ENCODE measurements around the gene WWC1.

WWC1 gene

DNA sequence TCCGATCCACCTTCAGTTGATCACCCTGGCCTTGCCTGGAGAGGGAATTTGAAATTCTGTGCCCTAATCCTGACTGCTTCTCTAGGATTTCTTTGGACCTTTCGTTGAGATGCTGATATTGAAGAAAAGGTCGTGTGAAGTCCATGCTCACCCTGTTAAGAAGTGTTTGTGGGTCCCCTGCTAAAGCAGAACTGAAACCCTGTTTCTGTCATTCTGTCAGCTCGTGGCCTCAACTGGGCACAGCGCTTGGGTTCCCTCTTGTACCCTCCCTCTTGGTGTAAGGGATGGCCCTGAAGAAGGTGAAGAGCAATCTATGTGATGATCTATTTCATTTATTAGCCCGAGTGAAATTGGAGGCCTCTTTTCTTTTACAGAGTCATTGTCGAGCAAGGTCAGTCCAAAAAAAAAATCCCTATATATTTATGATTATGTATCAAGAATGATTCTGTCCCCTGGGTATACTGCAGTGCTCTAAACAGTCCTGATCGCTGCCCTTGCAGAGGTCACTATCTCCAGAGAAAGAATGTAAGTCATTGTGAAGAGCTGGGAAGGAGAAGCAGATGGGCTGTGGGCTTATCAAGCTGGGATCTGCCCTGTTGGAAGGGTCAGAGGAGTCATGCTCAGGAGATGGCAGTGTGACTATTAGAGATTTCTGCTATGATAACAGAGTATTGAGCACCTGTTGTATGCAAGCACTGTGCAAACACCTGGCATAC is 56.1 kb downstream of the WWC1 start:
- no peak for DNase-seq (ENCODE audit: extremely low read depth, low read depth)
- TF ChIP-seq, protein P1, sequence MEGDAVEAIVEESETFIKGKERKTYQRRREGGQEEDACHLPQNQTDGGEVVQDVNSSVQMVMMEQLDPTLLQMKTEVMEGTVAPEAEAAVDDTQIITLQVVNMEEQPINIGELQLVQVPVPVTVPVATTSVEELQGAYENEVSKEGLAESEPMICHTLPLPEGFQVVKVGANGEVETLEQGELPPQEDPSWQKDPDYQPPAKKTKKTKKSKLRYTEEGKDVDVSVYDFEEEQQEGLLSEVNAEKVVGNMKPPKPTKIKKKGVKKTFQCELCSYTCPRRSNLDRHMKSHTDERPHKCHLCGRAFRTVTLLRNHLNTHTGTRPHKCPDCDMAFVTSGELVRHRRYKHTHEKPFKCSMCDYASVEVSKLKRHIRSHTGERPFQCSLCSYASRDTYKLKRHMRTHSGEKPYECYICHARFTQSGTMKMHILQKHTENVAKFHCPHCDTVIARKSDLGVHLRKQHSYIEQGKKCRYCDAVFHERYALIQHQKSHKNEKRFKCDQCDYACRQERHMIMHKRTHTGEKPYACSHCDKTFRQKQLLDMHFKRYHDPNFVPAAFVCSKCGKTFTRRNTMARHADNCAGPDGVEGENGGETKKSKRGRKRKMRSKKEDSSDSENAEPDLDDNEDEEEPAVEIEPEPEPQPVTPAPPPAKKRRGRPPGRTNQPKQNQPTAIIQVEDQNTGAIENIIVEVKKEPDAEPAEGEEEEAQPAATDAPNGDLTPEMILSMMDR (IDR thresholded peaks at IDR 0.05; ENCODE audit: low read depth, low read length): no peak

DNA sequence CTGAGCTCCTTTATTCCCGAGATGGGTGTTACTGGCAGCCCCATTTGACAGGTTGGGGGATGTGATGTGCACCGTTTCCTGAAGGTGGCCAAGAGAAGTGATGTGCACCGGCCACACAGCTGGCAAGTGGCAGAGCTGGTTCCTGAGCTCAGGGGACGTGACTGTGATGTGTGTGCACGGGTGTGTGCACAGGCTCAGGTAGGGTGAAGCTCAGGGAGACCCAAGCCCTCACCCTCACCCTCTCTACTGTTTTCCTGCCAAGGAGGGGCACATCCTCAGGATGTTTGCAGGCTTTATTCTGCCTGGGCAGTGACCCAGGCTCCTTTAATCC is 56.6 kb downstream of the WWC1 start:
- TF ChIP-seq, protein P1 (IDR thresholded peaks at IDR 0.05; ENCODE audit: low read depth, low read length): no peak
- DNase-seq (ENCODE audit: extremely low read depth, low read depth): no peak

DNA sequence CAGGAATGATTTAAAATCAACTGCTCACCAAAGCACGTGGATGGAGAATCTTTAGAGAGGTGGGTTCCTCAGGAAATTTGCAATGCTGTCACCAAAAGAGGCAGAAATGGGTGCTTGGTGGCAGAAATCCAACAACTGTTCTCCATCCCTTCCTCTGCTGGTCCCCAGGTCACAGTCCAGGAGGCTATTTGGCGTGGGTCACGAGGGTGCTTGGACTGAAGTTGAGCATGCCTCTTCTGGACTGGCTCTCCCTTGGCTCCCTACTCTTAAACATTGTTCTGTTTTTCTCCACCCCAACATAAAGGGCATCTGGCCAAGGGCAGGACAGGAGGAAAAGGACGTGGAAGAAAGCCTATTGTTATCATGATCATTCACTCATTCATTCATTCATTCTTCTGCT is 58.9 kb downstream of the WWC1 start:
- TF ChIP-seq, protein P1 (IDR thresholded peaks at IDR 0.05; ENCODE audit: low read depth, low read length): no peak
- DNase-seq (ENCODE audit: extremely low read depth, low read depth): no peak

GRCh38 chr5:168353216-168353957 is 61.9 kb downstream of the WWC1 start:
- no peak for DNase-seq (ENCODE audit: extremely low read depth, low read depth)
- TF ChIP-seq, protein P1 (IDR thresholded peaks at IDR 0.05; ENCODE audit: low read depth, low read length): no peak

DNA sequence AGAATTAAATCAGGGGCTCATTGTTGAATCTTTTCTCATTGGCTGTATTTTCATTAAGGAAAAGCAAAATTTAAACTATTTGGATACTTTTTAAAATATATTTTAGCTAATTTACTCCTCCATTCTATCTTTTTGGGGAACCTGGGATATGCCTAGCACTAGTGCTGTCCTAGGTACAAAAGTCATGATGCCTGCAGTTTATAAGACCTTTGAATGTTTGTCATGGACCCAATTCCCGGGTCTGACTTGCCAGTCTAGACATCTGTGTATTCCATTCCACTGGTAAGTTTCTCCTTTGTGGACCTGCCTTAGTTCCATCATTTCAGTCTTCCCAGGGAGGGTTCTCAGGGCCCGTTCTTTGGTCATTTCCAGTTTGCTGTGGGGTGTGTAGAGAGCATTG is 63.0 kb downstream of the WWC1 start:
- TF ChIP-seq, protein P1 (IDR thresholded peaks at IDR 0.05; ENCODE audit: low read depth, low read length): no peak
- DNase-seq (ENCODE audit: extremely low read depth, low read depth): no peak

DNA sequence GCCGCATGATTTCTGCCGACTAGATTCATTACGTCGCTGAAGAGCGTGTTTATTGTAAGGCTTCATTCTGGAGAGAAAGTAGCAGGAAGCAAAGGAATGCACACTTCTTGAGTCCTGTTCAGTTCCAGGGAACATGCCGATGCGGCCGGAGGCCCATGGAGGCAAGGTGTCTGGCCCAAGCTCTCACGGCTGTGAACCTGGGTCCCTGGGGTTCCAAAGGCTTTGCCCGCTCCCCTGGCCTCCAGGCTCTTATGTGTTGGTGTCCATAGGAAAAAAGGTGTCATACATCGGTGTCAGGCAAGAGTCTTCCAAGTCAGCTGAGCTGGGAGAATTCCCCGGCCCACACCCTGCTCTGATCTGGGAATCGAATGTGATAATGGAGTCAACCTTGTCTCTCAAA is 64.7 kb downstream of the WWC1 start:
- TF ChIP-seq, protein P1 (IDR thresholded peaks at IDR 0.05; ENCODE audit: low read depth, low read length): no peak
- no peak for DNase-seq (ENCODE audit: extremely low read depth, low read depth)

DNA sequence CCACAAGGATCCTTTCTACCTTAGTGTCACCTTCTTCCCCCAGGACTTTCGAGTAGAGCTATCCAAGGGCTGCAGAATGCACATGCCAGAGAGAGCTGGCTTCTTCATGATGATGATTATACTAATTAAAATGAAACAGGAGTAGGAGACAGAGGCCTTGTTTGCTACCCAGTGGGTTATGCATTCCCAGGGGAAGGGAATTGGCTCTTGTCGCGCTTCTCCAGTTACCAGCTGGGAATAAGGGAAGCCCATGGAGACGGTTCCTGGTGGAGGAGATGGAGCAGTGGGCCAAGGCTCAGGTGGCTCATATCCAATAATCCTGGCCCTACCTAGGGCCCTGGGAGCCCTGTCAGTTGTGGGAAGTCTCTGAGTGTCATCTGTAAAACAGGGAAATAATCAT is 65.1 kb downstream of the WWC1 start:
- DNase-seq (ENCODE audit: extremely low read depth, low read depth): no peak
- TF ChIP-seq, protein P1 (IDR thresholded peaks at IDR 0.05; ENCODE audit: low read depth, low read length): no peak

Data from AG09319 (cell line).